H1 (cell line): ENCODE data around the gene GCFC2. TPM values are rescaled to one million over a fixed set of nuclear protein-coding genes. Genes with fewer than 3 reads are reported as not detected.

Source experiments
- CEBPB ChIP-seq: IDR thresholded peaks from 2 replicates; pipeline ENCODE4 v1.6.1; 2012; ENCODE audit warnings: low read depth, low read length
- CHD7 ChIP-seq: fragments of 300-600 bp; sonication (generic); IDR thresholded peaks from 2 replicates; pipeline ENCODE4 v1.7.1; 2012; ENCODE audit warnings: low read length, moderate library complexity, mild to moderate bottlenecking, inconsistent platforms; ENCODE audit not compliant: insufficient replicate concordance
- RBBP5 ChIP-seq: IDR thresholded peaks from 2 replicates; pipeline ENCODE4 v1.7.1; 2012; ENCODE audit warnings: low read depth, mild to moderate bottlenecking, inconsistent platforms, low read length, moderate library complexity, borderline replicate concordance
- polyA plus RNA-seq, 7 experiments: library from polyadenylated mRNA; depleted of rRNA in 3 of 7; stranded (reverse) in 5 of 7; unstranded in 2 of 7; fragments of >200 nt in 5 of 7; fragments of 200-250 nt in 2 of 7; gene quantifications; 1 replicate in 5 of 7; 2 replicates in 1 of 7; 4 replicates in 1 of 7; pipeline versions ENCODE4 v1.2.1 to v1.2.3, GENCODE V29; 2011 to 2013; ENCODE audit warnings: missing spikeins in 2 of 7, mixed read lengths in 2 of 7
- total RNA-seq: library from RNA; stranded (reverse); fragmentation: NEBNext Ultra II Directional; extraction: Animal tissue kit (Norgen Biotek cat#: 25700); gene quantifications from 2 replicates; pipeline ENCODE4 v1.2.1, GENCODE V29; 2021

The GCFC2 gene
- total and polyA plus RNA-seq, 2 of the 8 experiments (the other 6 are each of a cell fraction or from before 2014, with no cell fraction given), result 5.6 to 19.1 TPM

DNA sequence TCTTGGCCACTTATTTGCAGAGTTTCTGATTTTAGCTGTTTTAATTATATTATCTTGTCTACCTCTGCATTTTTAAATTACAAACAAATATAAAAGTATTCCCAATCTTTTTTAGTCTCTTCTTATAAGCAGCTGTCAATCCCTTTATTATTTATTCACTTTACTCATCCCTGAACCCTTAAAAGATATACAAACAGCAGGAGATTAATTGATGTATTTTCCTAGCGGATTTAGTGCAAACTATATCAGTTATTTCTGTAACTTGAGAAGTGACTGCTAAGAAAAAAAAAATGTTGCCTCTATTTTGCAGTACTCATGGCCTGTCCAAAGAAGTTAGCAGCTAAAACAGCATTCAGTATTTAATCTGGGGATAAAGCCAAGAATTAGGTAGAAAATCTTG lies 42.1 kb upstream of the GCFC2 start (continued):
- TF ChIP-seq CHD7, result no peak
- TF ChIP-seq RBBP5, result no peak
- no peak for TF ChIP-seq CEBPB
